ENCODE results near the gene IFIT1.
"Not testable (repeated sequence)": the region's sequence is repeated elsewhere in the genome, so short reads cannot be mapped to it uniquely, and the experiment has no call there.

IFIT1 gene

GRCh38 chr10:89442289-89442688 is 49.9 kb downstream of the IFIT1 start:
- ATAC-seq: no peak
- TF ChIP-seq ZNF70 (CRISPR knock-in tag; IDR thresholded peaks at IDR 0.05) (no peak), ZC3H10 (CRISPR knock-in tag; IDR thresholded peaks at IDR 0.05) (no peak), TOX (CRISPR knock-in tag; IDR thresholded peaks at IDR 0.05; ENCODE audit: borderline replicate concordance) (no peak), BACH2 (CRISPR knock-in tag; IDR thresholded peaks at IDR 0.05; ENCODE audit: borderline replicate concordance) (no peak), RARB (CRISPR knock-in tag; IDR thresholded peaks at IDR 0.05) (no peak), ISL1 (CRISPR knock-in tag; IDR thresholded peaks at IDR 0.05) (no peak)
- TF ChIP-seq, protein P1, sequence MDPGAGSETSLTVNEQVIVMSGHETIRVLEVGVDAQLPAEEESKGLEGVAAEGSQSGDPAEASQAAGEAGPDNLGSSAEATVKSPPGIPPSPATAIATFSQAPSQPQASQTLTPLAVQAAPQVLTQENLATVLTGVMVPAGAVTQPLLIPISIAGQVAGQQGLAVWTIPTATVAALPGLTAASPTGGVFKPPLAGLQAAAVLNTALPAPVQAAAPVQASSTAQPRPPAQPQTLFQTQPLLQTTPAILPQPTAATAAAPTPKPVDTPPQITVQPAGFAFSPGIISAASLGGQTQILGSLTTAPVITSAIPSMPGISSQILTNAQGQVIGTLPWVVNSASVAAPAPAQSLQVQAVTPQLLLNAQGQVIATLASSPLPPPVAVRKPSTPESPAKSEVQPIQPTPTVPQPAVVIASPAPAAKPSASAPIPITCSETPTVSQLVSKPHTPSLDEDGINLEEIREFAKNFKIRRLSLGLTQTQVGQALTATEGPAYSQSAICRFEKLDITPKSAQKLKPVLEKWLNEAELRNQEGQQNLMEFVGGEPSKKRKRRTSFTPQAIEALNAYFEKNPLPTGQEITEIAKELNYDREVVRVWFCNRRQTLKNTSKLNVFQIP (CRISPR knock-in tag; IDR thresholded peaks at IDR 0.05; ENCODE audit: borderline replicate concordance, low read depth): no peak
- TF ChIP-seq, protein P2, sequence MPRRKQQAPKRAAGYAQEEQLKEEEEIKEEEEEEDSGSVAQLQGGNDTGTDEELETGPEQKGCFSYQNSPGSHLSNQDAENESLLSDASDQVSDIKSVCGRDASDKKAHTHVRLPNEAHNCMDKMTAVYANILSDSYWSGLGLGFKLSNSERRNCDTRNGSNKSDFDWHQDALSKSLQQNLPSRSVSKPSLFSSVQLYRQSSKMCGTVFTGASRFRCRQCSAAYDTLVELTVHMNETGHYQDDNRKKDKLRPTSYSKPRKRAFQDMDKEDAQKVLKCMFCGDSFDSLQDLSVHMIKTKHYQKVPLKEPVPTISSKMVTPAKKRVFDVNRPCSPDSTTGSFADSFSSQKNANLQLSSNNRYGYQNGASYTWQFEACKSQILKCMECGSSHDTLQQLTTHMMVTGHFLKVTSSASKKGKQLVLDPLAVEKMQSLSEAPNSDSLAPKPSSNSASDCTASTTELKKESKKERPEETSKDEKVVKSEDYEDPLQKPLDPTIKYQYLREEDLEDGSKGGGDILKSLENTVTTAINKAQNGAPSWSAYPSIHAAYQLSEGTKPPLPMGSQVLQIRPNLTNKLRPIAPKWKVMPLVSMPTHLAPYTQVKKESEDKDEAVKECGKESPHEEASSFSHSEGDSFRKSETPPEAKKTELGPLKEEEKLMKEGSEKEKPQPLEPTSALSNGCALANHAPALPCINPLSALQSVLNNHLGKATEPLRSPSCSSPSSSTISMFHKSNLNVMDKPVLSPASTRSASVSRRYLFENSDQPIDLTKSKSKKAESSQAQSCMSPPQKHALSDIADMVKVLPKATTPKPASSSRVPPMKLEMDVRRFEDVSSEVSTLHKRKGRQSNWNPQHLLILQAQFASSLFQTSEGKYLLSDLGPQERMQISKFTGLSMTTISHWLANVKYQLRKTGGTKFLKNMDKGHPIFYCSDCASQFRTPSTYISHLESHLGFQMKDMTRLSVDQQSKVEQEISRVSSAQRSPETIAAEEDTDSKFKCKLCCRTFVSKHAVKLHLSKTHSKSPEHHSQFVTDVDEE (CRISPR knock-in tag; IDR thresholded peaks at IDR 0.05): no peak
- TF ChIP-seq, protein P3, sequence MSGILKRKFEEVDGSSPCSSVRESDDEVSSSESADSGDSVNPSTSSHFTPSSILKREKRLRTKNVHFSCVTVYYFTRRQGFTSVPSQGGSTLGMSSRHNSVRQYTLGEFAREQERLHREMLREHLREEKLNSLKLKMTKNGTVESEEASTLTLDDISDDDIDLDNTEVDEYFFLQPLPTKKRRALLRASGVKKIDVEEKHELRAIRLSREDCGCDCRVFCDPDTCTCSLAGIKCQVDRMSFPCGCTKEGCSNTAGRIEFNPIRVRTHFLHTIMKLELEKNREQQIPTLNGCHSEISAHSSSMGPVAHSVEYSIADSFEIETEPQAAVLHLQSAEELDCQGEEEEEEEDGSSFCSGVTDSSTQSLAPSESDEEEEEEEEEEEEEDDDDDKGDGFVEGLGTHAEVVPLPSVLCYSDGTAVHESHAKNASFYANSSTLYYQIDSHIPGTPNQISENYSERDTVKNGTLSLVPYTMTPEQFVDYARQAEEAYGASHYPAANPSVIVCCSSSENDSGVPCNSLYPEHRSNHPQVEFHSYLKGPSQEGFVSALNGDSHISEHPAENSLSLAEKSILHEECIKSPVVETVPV (CRISPR knock-in tag; IDR thresholded peaks at IDR 0.05): no peak

GRCh38 chr10:89444819-89445218 is 52.4 kb downstream of the IFIT1 start:
- not testable (repeated sequence) for ATAC-seq

GRCh38 chr10:89450901-89451300 is 58.5 kb downstream of the IFIT1 start:
- ATAC-seq: no peak
- TF ChIP-seq TOX (CRISPR knock-in tag; IDR thresholded peaks at IDR 0.05; ENCODE audit: borderline replicate concordance) (no peak), ISL1 (CRISPR knock-in tag; IDR thresholded peaks at IDR 0.05) (no peak), ZNF565 (CRISPR knock-in tag; conservative IDR thresholded peaks at IDR 0.05; ENCODE audit: low read depth) (no peak), OSR1 (CRISPR knock-in tag; IDR thresholded peaks at IDR 0.05) (no peak), RARB (CRISPR knock-in tag; IDR thresholded peaks at IDR 0.05) (no peak), ZC3H10 (CRISPR knock-in tag; IDR thresholded peaks at IDR 0.05) (no peak), ESRRG (CRISPR knock-in tag; IDR thresholded peaks at IDR 0.05) (no peak), TCF4 (CRISPR knock-in tag; IDR thresholded peaks at IDR 0.05; ENCODE audit: borderline replicate concordance) (no peak), ZNF70 (CRISPR knock-in tag; IDR thresholded peaks at IDR 0.05) (no peak), ZFP3 (CRISPR knock-in tag; IDR thresholded peaks at IDR 0.05) (no peak), PATZ1 (CRISPR knock-in tag; IDR thresholded peaks at IDR 0.05; ENCODE audit: borderline replicate concordance) (no peak), BACH2 (CRISPR knock-in tag; IDR thresholded peaks at IDR 0.05; ENCODE audit: borderline replicate concordance) (no peak), ZFP30 (CRISPR knock-in tag; IDR thresholded peaks at IDR 0.05) (no peak), GLIS3 (CRISPR knock-in tag; IDR thresholded peaks at IDR 0.05) (no peak)
- TF ChIP-seq, protein P1 (CRISPR knock-in tag; IDR thresholded peaks at IDR 0.05; ENCODE audit: borderline replicate concordance, low read depth): no peak
- TF ChIP-seq, protein P2 (CRISPR knock-in tag; IDR thresholded peaks at IDR 0.05): no peak
- TF ChIP-seq, protein P3 (CRISPR knock-in tag; IDR thresholded peaks at IDR 0.05): no peak

Measured in SK-N-SH treated with all-trans-retinoic acid at 6 μM for 48 hours (cell line).